ENCODE measurements around the gene KCNA4.

The KCNA4 gene

GRCh38 chr11:30017445-30017895 lies 640 bp upstream of the KCNA4 start:
- no peak for DNase-seq (ENCODE audit: low read depth)
- H3K4me3 ChIP-seq (ENCODE audit: low read depth, low read length), result no peak overlapping the region
- TF ChIP-seq CTCF (conservative IDR thresholded peaks at IDR 0.05; ENCODE audit: low read depth, low read length), result no peak

- no peak for TF ChIP-seq CTCF (conservative IDR thresholded peaks at IDR 0.05; ENCODE audit: low read depth, low read length)
- no peak overlapping the region for H3K4me3 ChIP-seq (ENCODE audit: low read depth, low read length)
- DNase-seq (ENCODE audit: low read depth), result no peak
Measured at GRCh38 chr11:30015725-30016412, 961 bp downstream of the KCNA4 start.

DNA sequence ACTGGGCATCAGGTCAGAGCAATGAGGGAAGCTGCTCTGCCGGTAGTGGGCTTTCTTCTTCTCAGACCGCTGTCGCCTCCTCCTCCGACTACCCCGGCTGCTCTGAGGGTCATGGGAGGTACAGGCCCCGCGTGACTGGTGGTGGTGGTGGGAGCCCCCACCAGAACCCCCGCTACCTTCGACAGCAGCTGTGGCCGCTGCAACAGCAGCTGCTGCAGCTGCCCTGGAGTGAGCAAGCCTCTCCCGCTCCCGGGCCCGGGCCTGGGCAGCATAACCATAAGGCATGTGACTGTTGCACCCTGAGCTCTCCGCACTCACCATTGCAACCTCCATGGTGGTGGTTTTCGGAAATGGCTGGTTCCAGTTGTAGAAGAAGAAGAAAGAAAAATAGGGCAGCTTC lies 4.5 kb downstream of the KCNA4 start:
- H3K4me3 ChIP-seq (ENCODE audit: low read depth, low read length), result no peak overlapping the region
- DNase-seq (ENCODE audit: low read depth), result no peak
- TF ChIP-seq CTCF (conservative IDR thresholded peaks at IDR 0.05; ENCODE audit: low read depth, low read length), result no peak

DNA sequence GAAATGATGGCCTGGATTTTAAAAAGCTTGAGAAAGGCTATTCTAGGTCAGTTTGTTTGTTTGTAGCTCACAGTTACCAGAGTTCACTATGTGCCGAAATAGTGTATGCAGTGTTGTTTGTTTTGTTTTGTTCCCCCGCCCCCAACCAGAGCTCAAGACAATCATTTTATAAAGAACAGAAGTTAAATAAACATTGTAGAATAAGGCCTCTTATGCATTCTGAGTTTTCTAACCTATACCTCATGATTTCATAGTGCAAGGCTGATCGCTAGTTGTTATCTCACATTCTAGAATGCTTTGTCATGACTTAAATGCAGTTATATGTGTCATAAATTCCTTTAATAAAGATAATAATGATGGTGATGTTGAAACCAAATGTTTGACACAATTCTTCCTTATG lies 7.8 kb downstream of the KCNA4 start:
- no peak for TF ChIP-seq CTCF (conservative IDR thresholded peaks at IDR 0.05; ENCODE audit: low read depth, low read length)
- H3K4me3 ChIP-seq (ENCODE audit: low read depth, low read length), result no peak overlapping the region
- DNase-seq (ENCODE audit: low read depth), result peak; percentile 23

GRCh38 chr11:30006876-30007275 lies 10.0 kb downstream of the KCNA4 start:
- no peak for DNase-seq (ENCODE audit: low read depth)
- no peak overlapping the region for H3K4me3 ChIP-seq (ENCODE audit: low read depth, low read length)
- no peak for TF ChIP-seq CTCF (conservative IDR thresholded peaks at IDR 0.05; ENCODE audit: low read depth, low read length)

DNA sequence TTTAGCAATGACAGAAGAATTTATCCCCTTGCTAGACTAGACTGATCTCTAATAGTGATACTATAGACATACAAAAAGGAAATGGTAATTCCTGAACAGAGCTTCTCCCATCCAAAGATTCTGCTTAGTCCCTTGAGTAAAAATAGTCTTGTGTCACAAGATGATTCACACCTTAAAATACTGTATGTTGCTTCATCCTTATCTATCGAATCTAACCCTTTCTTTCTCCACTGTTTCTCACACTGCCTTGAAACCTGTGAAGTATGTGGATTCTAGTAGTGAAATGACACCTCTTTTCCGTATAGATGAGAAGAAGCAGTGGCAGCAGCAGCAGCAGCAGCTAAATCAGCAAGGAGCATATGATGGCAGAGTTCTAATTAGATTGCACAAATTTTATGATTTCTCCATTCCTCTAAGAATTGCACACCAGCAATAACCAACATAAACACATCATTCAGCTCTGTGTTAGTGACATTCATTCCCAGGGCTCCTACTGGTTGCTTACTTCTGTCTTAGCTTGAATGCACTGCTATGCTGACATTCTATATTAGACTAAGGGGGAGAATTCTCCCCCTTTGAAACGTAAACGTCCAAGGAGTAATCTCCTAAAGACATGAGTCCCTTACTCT lies 14.6 kb downstream of the KCNA4 start:
- no peak for DNase-seq (ENCODE audit: low read depth)
- H3K4me3 ChIP-seq (ENCODE audit: low read depth, low read length), result no peak overlapping the region
- no peak for TF ChIP-seq CTCF (conservative IDR thresholded peaks at IDR 0.05; ENCODE audit: low read depth, low read length)
